ENCODE results near the gene BMAL1.

- TF ChIP-seq CTCF (conservative IDR thresholded peaks at IDR 0.05 in 1 of 2, IDR thresholded peaks at IDR 0.05 in 1 of 2; ENCODE audit: low read depth in 1 of 2, low read length in 2 of 2) (no peak), EZH2 (IDR thresholded peaks at IDR 0.05; ENCODE audit: low read length, missing control alignments) (no peak)
Measured at GRCh38 chr11:13355191-13355590, 77.6 kb downstream of the BMAL1 start.

Data from fibroblast of lung (primary cell).